ENCODE data around the gene MAPK7.
"Not testable (repeated sequence)": the region's sequence is repeated elsewhere in the genome, so short reads cannot be mapped to it uniquely, and the experiment has no call there.

MAPK7 gene

DNA sequence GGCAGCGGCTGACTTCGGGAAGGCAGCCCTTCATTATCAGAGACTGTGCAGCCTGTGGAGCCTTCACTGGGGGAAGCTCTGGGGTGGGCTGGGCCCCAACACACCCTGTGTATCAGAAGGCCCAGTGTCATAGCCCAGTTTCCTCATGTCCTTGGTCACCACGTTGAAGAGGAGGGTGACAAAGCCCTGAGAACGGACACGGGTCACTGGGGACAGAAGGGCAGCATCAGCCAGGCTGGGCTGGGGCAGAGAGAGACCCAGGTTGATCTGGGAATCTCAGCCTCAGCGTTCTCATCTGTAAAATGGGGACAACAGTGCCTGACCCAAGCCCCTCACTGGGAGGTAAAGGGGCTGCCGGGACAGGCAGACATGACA is 35.1 kb upstream of the MAPK7 start:
- DNase-seq (ENCODE audit: low spot score) = no peak

GRCh38 chr17:19343671-19344151 is 34.6 kb upstream of the MAPK7 start:
- no peak for DNase-seq (ENCODE audit: low spot score)

- no peak for DNase-seq (ENCODE audit: low spot score)
These were observed 33.8 kb upstream of the MAPK7 start for GRCh38 chr17:19344311-19345066.

- no peak for DNase-seq (ENCODE audit: low spot score)
These were observed 33.2 kb upstream of the MAPK7 start for GRCh38 chr17:19345067-19345460.

- no peak for DNase-seq (ENCODE audit: low spot score)
These were observed 32.6 kb upstream of the MAPK7 start for GRCh38 chr17:19345486-19346350.

DNA sequence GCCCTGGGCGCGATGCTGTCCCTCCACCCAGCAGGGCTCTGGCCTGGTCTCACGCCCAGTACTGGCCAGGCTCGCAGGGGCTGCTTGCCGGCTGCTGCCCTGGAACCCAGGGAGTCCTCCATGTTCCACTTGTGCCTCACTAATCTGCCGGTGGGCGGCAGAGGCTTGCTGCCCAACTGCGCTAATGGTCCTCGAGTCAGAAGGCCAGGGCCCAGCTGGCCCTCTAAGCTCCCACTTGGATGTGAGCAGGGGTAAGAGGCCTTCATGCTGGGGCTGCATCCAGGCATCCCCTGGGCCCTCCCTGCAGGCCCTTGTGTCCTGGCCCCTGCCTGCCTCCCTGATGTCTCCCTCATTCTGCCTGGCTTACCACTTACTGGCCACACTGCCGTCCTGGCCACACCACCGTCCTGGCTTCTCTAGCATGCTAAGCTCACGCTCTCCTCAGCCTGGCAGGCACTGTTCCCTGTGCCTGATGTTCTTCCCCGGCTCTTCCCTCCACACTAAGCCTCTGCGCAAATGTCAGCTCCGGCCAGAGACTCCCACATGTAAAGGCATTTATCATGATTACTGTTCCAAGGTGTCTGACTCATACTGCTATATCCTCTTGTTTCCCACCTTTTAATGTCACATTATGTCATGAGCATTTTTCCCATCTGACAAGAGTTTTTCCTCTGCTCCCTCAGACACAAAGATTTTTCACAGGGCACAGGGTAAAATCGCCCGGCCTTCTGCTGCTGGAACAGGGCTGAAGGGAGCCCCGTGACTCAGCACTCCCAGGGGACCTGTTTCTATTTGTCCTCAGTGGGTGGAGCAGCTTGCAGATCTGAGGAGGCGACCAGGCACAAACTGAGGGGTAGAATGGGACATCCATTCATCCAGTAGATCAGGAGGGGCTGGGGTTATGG is 31.7 kb upstream of the MAPK7 start:
- no peak for DNase-seq (ENCODE audit: low spot score)

DNA sequence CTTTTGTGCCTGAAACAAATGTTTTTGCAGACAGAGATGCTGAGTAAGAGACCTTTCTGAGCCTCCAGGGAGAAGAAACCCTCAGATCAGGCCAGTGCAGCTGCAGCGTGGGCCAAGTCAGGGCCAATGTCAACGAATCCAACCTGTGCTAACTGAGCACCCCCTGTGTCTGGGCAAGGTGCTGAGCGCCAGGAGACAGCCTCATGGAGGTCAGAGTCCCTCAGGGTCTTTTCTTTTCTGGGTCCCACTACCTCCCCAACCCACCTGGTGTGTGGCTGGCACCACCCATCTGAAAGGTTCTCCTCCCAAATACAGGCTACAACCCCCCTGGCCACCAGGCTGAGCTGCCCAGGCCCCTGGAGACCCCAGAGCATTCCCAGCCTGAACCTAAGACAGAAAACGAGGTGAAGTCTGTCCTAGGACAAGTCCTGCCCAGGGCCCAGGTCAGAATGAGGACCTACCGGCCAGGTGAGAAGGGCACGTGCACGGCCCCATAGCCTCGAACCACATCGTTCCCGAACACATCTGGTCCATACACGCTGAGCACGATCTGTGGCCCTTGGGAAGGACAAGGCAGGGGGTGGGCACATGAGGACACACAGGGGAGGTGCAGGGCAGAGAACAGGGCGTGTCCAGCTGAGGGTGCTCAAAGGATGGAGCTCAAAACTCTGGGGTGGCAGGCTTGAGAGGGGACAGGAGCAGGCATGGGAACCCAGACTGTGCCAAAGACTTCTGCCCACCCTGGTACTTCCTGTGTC is 30.8 kb upstream of the MAPK7 start:
- DNase-seq (ENCODE audit: low spot score) = no peak

GRCh38 chr17:19348081-19348650 is 30.1 kb upstream of the MAPK7 start:
- DNase-seq (ENCODE audit: low spot score) = no peak

DNA sequence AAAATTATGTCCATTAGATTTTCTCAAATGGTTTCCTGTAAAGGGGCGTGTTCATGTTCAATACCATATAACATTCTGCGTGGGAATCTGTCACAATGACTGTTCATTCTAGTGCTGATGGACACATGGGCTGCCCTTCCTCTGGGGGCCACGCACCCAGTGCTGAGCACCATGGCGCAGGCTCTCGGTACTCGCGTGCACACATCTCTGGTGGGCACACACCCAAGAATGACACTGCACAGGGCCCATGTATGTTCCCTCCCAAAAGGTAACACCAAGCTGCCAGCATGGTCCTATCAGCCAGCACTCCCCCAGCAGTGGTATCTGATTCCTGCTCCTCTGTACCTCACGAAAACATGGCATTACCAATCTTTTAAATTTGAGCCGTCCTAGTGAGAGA is 29.5 kb upstream of the MAPK7 start:
- DNase-seq (ENCODE audit: low spot score) = no peak

DNA sequence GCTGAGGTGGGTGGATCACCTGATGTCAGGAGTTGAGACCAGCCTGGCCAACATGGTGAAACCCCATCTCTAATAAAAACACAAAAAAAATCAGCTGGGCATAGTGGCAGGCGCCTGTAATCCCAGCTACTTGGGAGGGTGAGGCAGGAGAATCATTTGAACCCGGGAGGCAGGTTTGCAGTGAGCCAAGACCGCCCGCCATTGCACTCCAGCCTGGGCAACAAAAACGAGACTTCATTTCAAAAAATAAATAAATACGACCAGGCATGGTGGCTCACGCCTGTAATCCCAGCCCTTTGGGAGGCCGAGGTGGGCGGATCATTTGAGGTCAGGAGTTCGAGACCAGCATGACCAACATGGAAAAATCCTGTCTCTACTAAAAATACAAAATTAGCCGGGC is 24.9 kb upstream of the MAPK7 start:
- not testable (repeated sequence) for DNase-seq (ENCODE audit: low spot score)

DNA sequence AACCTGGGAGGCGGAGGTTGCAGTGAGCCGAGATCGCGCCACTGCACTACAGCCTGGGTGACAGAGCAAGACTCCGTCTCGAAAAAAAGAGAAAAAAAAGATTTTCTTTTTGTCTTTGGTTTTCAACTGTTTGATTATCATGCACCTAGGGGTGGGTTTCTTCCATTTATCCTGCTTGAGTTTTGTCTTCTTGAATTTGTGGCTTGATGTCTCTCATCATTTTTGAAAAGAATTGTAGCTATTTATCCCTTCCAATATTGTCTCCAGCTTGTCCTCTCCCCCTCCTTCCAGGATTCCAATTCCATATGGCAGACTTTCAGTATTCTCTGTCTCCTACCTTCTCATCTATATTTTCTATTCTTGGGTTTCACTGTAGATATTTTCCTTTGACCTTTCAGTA is 23.6 kb upstream of the MAPK7 start:
- DNase-seq (ENCODE audit: low spot score) = no peak

- no peak for DNase-seq (ENCODE audit: low spot score)
These were observed 20.9 kb upstream of the MAPK7 start for GRCh38 chr17:19357351-19357750.

DNA sequence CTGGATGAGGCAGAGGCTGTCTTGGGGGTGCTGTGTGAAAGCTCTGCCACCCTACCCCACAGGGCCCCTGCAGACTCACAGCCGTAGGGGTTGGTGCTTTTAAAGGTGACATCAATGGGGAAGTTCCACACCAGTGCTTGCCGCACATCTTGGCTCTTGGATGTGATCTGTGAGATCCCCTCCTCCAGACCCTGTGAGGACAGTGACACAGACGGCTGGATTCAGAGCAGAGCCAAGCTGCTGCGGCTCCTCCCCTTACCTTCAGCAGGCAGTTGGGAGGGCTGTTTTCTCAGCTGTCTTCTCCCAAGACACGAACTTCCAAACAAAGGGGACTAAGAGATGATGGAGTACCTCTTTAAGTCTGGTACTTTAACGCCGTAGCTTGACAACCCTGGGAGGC is 20.5 kb upstream of the MAPK7 start:
- no peak for DNase-seq (ENCODE audit: low spot score)

DNA sequence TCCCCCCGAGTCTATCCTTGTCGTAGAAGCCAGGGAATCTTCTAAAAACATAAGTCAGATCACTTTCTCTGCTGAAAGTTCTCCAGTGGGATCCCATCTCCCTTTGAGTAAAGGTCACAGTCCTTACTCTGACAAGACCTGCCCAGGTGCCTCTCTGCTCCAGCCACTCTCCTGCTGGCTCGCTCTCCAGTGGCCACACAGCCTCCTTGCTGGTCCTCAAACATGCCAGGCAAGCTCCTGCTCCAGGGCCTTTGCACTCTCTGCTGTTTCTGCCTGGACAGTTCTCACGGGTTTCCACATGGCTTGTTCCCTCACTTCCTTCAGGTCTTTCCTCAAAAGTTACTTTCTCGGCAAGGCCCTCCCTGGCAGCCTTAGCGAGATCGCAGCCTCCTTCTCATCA is 19.1 kb upstream of the MAPK7 start:
- DNase-seq (ENCODE audit: low spot score) = no peak

DNA sequence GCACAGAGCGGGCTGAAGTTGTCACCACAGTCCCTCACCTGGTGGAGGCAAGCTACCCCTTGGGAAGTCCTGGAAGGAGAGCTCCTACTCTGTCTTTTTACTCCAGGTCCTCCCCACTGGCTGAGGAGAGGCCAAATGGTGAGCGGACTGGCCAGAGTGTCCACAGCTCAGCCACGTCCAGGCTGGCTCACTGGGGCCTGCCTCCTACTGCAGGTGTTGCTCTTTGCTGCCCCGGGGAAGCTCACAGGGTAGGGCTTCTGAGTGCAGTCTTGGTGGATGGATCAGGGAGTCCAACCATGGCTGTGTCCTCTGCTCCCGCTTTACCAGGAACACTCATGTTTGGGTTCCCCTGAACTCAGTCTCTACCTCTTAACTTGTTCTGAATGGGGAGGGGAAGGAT is 18.4 kb upstream of the MAPK7 start:
- DNase-seq (ENCODE audit: low spot score) = no peak

GRCh38 chr17:19360772-19361171 is 17.5 kb upstream of the MAPK7 start:
- no peak for DNase-seq (ENCODE audit: low spot score)

- DNase-seq (ENCODE audit: low spot score) = no peak
These were observed 17.0 kb upstream of the MAPK7 start for GRCh38 chr17:19361326-19361725.

DNA sequence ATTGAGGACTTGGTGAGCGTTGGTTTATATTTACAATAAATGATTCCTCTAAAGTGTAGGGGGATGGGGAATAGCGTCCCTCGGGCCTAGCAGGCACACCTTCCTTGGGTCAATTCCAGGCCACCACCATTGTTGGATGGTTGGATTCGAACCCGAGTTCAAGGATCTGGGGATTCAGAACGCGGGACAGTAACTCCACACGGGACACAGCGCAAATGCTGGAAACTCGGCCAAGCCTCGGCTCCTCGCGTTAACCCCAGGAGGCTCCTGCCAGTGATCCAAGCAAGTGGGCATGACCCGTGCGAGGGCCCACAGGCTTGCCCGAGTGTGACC is 16.4 kb upstream of the MAPK7 start:
- no peak for DNase-seq (ENCODE audit: low spot score)

- peak; percentile 91 for DNase-seq (ENCODE audit: low spot score)
These were observed 15.8 kb upstream of the MAPK7 start, which contains the start of gene B9D1 for GRCh38 chr17:19362277-19363113. B9D1 (minus strand) TSS chr17:19362723; CDS start chr17:19362569, 154 bp downstream.

DNA sequence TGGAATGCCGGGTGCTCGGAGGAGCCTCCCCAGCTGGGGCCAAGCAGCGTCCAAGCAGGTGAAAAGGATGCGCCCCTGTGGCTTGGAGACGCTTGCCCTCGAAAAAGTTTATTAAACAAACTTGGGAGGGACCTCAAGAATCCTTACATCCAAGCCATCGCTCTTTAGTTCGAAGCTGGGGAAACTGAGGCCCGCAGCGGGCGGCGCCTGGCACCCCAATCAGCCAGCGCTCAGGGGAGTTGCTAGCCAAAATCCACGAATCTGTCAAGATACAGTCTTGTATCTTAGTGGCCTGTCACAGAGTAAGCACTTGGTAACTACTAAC is 15.2 kb upstream of the MAPK7 start:
- DNase-seq (ENCODE audit: low spot score) = no peak
